Mesenteric fat pad (tissue), 1 donor: ENCODE data around the gene SORCS2. TPM values are rescaled to one million over a fixed set of nuclear protein-coding genes. Genes with fewer than 3 reads are reported as not detected.

Source experiments
- DNase-seq: peaks from one replicate; pipeline ENCODE4 v3.0.0-alpha.2; 2020; ENCODE audit warnings: low spot score
- total RNA-seq: library from RNA; stranded (reverse); fragmentation: NEBNext Ultra II Directional; extraction: Animal tissue kit (Norgen Biotek cat#: 25700); gene quantifications from one replicate; pipeline ENCODE4 v1.2.1, GENCODE V29; 2021
- donor health status: DM: yes; HTN: yes; CAD: no.

SORCS2 gene
- total RNA-seq, 1 donor from 2014 or later, result 1.9 TPM

GRCh38 chr4:7668826-7669225 is 476.5 kb downstream of the SORCS2 start:
- DNase-seq, result no peak

DNA sequence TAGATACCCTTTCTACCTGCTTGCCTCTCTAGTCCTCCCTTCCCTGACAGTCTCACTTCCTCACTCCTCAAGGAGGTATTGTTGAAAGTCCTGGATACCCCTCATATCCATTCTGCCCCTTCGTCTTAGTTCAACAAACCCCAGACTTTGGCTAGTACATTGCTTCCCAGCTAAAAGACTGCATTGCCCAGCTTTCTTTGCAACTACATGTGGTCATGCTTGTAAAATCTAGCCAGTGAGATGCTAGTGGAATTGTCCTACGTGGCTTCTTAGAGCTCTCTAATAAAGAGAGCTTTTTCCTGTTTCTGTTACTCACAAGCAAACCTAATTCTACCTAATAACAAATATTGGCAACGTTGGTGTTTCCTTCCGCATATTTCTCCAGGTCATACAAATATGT is 480.3 kb downstream of the SORCS2 start:
- DNase-seq, result no peak

- no peak for DNase-seq
These were observed 480.8 kb downstream of the SORCS2 start for GRCh38 chr4:7673121-7673520.

DNA sequence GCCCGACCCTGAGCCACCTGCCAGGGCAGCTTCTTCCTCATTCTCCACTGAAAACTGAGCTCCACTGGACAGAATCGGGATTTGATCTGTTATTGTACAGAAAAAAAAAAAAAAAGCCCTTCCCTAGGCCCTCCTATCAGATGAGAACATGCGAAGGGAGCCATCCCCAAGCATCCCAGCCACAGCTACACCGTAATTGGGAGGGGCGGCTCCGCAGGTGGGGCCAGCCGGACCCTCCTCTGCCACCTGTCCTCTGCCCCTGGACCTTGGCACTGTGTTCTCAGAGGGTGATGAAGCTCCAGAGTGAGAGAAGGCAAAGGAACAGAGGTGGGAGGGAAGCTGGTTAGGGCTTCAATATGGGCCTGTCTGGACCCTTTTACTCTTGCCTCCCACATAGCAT is 482.4 kb downstream of the SORCS2 start:
- no peak for DNase-seq

GRCh38 chr4:7675136-7675535 is 482.8 kb downstream of the SORCS2 start:
- DNase-seq, result no peak

- no peak for DNase-seq
These were observed 483.4 kb downstream of the SORCS2 start for GRCh38 chr4:7675612-7676320.

- no peak for DNase-seq
These were observed 484.1 kb downstream of the SORCS2 start for GRCh38 chr4:7676398-7676922.

DNA sequence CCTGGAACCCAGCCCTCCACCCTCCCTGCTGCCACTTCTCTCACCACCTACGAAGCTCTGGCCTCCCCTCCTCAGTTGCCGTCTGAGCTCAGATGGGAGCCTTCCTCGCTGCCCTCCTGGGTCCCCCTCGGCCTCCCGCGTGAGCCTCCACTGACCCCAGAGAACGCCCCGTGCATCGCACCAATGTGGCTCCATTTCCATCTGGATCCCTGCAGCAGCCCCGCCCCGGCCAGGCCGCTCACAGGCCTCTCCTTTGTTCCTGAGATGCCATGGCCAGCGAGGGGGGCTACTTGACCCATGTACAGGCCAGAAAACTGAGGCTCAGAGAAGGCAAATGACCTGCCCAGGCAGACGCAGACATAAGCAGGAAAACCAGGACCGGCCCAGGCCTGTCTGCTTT is 484.7 kb downstream of the SORCS2 start:
- no peak for DNase-seq

DNA sequence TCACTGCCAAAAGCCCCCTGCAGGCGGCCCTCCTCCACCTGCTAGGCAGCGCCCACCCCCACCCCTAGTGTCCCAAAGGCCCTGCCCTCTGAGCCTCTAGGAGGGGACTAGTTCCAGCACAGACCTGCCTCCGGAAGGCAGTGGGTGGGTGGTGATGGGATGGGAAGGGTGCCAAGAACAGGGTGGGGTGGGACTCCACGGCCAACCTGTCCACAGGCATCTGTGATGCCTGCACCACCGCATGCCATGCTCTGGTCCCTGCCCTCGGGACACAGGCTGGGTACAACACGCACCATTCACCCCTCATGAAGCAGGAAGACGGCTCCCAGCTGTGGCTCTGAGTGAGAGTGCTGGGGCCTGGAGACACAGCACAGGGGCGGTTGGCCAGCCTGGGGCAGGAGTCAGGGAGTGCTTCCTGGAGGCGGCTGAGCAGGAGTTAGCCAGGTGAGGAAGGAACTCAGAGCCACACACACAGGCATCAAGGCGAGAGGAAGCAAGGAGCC is 485.5 kb downstream of the SORCS2 start:
- DNase-seq, result no peak

DNA sequence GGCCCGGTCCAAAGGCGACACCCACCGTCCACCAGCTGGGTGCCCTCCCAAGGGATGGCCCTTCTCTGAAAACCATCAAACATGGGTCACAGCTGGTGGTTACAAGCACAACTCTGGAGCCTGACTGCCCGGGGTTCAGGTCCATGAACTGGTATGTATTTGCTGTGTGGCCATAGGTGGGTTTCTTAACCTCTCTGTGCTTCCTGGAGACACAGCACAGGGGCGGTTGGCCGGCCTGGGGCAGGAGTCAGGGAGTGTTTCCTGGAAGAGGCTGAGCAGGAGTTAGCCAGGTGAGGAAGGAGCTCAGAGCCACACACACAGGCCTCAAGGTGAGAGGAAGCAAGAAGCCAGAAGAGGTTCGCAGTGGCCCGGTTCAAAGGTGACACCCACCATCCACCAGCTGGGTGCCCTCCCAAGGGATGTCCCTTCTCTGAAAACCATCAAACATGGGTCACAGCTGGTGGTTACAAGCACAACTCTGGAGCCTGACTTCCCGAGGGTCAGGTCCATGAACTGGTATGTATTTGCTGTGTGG is 486.0 kb downstream of the SORCS2 start:
- no peak for DNase-seq

- no peak for DNase-seq
These were observed 487.2 kb downstream of the SORCS2 start for GRCh38 chr4:7679406-7680040.

DNA sequence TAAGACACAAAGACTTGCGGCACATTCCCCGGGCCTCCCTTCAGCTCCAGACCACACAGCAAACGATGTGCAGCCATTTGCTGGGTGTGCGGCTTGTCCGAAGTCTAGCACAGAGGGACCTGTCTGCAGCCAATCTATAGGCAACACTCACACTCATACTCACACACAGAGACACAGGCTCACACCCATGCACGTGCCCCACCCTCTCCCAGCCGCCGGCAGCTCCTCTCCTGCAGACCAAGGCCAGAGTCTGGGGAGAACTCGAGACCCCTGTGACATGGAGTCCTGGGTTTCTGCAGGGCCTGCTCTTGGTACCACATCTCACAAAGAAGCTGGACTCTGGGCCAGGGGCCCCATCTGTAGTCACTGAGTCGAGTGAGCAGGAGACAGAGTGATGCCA is 487.8 kb downstream of the SORCS2 start:
- DNase-seq, result no peak

GRCh38 chr4:7680731-7681130 is 488.4 kb downstream of the SORCS2 start:
- DNase-seq, result no peak

GRCh38 chr4:7683126-7683703 is 490.9 kb downstream of the SORCS2 start:
- DNase-seq, result no peak

DNA sequence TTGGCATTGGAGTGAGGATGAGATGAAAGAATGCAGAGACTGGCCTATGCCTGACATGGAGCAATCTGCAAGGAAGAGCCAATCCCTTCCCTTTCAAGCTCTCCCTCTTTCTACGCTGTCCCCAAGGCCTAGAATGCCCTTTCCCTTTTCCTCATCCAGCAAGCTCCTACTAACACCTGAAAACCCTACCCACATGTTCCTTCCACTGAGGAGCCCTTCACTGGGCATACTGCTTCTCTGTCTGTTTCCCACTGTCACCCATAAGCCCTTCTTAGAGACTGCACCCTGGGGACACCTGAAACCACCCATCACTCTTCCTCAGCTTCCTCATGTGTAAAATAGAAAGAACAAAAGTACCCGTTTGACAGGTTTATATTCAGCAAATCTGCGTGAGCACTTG is 492.0 kb downstream of the SORCS2 start:
- no peak for DNase-seq

- no peak for DNase-seq
These were observed 493.9 kb downstream of the SORCS2 start for GRCh38 chr4:7686070-7686870.

DNA sequence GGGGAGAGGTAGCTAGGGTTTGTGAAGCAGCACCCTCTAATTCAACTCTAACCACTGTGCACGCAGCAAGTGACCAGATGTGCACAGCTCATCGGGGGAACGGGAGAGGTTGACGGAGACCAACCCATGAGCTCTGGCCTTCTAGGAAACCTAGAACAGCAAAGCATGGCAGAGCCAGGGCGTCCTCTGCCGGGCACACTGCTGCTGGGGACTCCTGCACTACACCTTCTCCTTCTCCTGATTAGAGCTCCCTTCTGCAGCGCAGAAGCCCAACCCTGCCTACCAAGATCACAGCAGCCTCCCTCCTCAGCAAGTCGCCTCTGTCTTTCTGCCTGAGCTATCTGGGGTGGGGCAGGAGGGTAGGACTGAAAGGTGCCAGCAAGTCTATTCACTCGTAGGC is 494.7 kb downstream of the SORCS2 start:
- no peak for DNase-seq

- no peak for DNase-seq
These were observed 495.5 kb downstream of the SORCS2 start for GRCh38 chr4:7687796-7688195.

GRCh38 chr4:7689773-7690693 is 497.7 kb downstream of the SORCS2 start:
- no peak for DNase-seq

- DNase-seq, result no peak
These were observed 498.7 kb downstream of the SORCS2 start for GRCh38 chr4:7691061-7691460.
